OCI-LY3 (cell line): ENCODE measurements around the gene PPP1R14B.

Experiments used
- H2AFZ ChIP-seq: fragments of 200-600, 300-600 bp; shearing (Covaris generic); 2 replicates; pipeline ENCODE4 v1.6.0; 2014; ENCODE audit warnings: antibody characterized with exemption, low read depth, low read length
- H3K27ac ChIP-seq: fragments of 200-600, 300-600 bp; sonication (generic); 2 replicates; pipeline ENCODE4 v1.5.1; 2014; ENCODE audit warnings: mild to moderate bottlenecking, low read length, moderate library complexity, mixed read lengths
- H3K27me3 ChIP-seq: fragments of 200-600, 300-600 bp; sonication (generic); 2 replicates; pipeline ENCODE4 v1.6.1; 2014; ENCODE audit warnings: low read depth, low read length, mixed read lengths
- H3K36me3 ChIP-seq: fragments of 200-600, 300-600 bp; sonication (generic); replicated peaks from 2 replicates; pipeline ENCODE3; 2014; ENCODE audit warnings: low read depth, low read length, mixed read lengths
- H3K4me1 ChIP-seq: fragments of 300-600, 200-600 bp; sonication (generic); 2 replicates; pipeline ENCODE4 v1.6.1; 2014; ENCODE audit warnings: low read length, mixed read lengths
- H3K4me2 ChIP-seq: fragments of 200-600, 300-600 bp; sonication (generic); 2 replicates; pipeline ENCODE4 v1.6.1; 2014; ENCODE audit warnings: low read length, mixed read lengths
- H3K4me3 ChIP-seq: fragments of 300-600, 200-600 bp; sonication (generic); 2 replicates; pipeline ENCODE4 v1.5.1; 2014; ENCODE audit warnings: antibody characterized with exemption, mild to moderate bottlenecking, low read length, moderate library complexity
- H3K79me2 ChIP-seq: fragments of 300-600, 200-600 bp; shearing (Covaris generic); 2 replicates; pipeline ENCODE4 v1.6.1; 2014; ENCODE audit warnings: mild to moderate bottlenecking, low read length, mixed read lengths
- H3K9ac ChIP-seq: fragments of 300-600, 200-600 bp; shearing (Covaris generic); 2 replicates; pipeline ENCODE4 v1.6.0; 2014; ENCODE audit warnings: mild to moderate bottlenecking, low read length, moderate library complexity
- H3K9me3 ChIP-seq: fragments of 200-600, 300-600 bp; shearing (Covaris generic); 2 replicates; pipeline ENCODE4 v1.6.1; 2014; ENCODE audit warnings: low read length, mixed read lengths; ENCODE audit not compliant: insufficient read depth
- H4K20me1 ChIP-seq: fragments of 200-600, 300-600 bp; sonication (generic); 2 replicates; pipeline ENCODE4 v1.6.1; 2016; ENCODE audit warnings: low read length, mixed read lengths; ENCODE audit not compliant: insufficient read depth
- CTCF ChIP-seq: fragments of 200-600, 300-600 bp; sonication (generic); IDR thresholded peaks from 2 replicates; pipeline ENCODE4 v1.5.1; 2014; ENCODE audit warnings: antibody characterized with exemption, low read length, low read depth
- EZH2phosphoT487 ChIP-seq: fragments of 200-600 bp; shearing (Covaris generic); IDR thresholded peaks from 2 replicates; pipeline ENCODE4 v1.6.1; 2018; ENCODE audit warnings: antibody characterized with exemption, mixed run types, low read depth

The PPP1R14B gene

DNA sequence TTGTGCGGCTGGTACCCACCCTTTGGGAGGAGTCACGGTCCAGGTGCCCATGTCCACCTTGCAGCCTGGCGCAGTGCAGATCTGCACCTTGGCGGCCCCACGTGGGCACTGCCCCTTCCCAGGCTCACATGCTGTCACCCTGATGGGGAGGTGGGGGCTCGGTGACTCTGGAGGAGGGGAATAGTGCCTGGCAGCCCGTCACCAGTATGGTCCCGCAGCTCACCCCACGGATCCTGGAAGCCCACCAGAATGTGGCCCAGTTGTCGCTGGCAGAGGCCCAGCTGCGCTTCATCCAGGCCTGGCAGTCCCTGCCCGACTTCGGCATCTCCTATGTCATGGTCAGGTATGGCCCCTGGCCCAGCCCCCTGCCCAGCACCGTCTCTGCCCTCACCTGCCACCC lies 25.9 kb downstream of the PPP1R14B start:
- Histone ChIP-seq H3K4me1 (peaks cover 12% of the 10 kb centered on the region; the same call in 1 of the 2 replicates), H3K9me3 (no peaks in the 10 kb centered on the region), H3K27me3 (no peaks in the 10 kb centered on the region), H3K4me3 (no peak overlapping the region), H3K79me2 (peaks cover 8% of the 10 kb centered on the region; the same call in 1 of the 2 replicates), H3K4me2 (no peak overlapping the region), H3K27ac (no peak overlapping the region), H4K20me1 (no peaks in the 10 kb centered on the region), H3K9ac (no peak overlapping the region), H2AFZ (no peak overlapping the region), H3K36me3 (peaks cover 37% of the 10 kb centered on the region)
- TF ChIP-seq CTCF (no peak), EZH2phosphoT487 (no peak)

GRCh38 chr11:64220271-64220670 lies 26.5 kb downstream of the PPP1R14B start:
- no peaks in the 10 kb centered on the region for H3K27me3 ChIP-seq

GRCh38 chr11:64219755-64220154 lies 27.0 kb downstream of the PPP1R14B start:
- no peak overlapping the region for H3K9ac ChIP-seq
- no peaks in the 10 kb centered on the region for H3K79me2 ChIP-seq
- H3K36me3 ChIP-seq = peaks cover 43% of the 10 kb centered on the region
- no peaks in the 10 kb centered on the region for H3K9me3 ChIP-seq
- H3K4me3 ChIP-seq = no peak overlapping the region
- H3K4me2 ChIP-seq = no peak overlapping the region
- no peak overlapping the region for H3K27ac ChIP-seq
- no peaks in the 10 kb centered on the region for H4K20me1 ChIP-seq
- no peaks in the 10 kb centered on the region for H3K27me3 ChIP-seq
- no peak overlapping the region for H2AFZ ChIP-seq
- no peak for TF ChIP-seq CTCF
- H3K4me1 ChIP-seq = peaks cover 5% of the 10 kb centered on the region; the same call in 1 of the 2 replicates

More at GRCh38 chr11:64220271-64220670, 26.5 kb downstream of the PPP1R14B start:
- Histone ChIP-seq H3K36me3 (peaks cover 38% of the 10 kb centered on the region), H3K9me3 (no peaks in the 10 kb centered on the region), H4K20me1 (no peaks in the 10 kb centered on the region), H3K4me2 (no peak overlapping the region), H2AFZ (no peak overlapping the region), H3K79me2 (peaks cover 3% of the 10 kb centered on the region; the same call in 1 of the 2 replicates), H3K9ac (no peak overlapping the region), H3K4me3 (no peak overlapping the region), H3K4me1 (peaks cover 9% of the 10 kb centered on the region; the same call in 1 of the 2 replicates), H3K27ac (no peak overlapping the region)
- TF ChIP-seq EZH2phosphoT487 (no peak), CTCF (no peak)

- H3K36me3 ChIP-seq = peaks cover 47% of the 10 kb centered on the region
- H3K4me2 ChIP-seq = no peak overlapping the region
- H2AFZ ChIP-seq = no peak overlapping the region
- no peaks in the 10 kb centered on the region for H4K20me1 ChIP-seq
- no peaks in the 10 kb centered on the region for H3K9me3 ChIP-seq
- peaks cover 5% of the 10 kb centered on the region; the same call in 1 of the 2 replicates for H3K4me1 ChIP-seq
- H3K27me3 ChIP-seq = no peaks in the 10 kb centered on the region
- H3K9ac ChIP-seq = no peak overlapping the region
- no peaks in the 10 kb centered on the region for H3K79me2 ChIP-seq
- H3K4me3 ChIP-seq = no peak overlapping the region
- no peak for TF ChIP-seq CTCF
- no peak for TF ChIP-seq EZH2phosphoT487
- H3K27ac ChIP-seq = no peak overlapping the region
Measured at GRCh38 chr11:64219354-64219684, 27.4 kb downstream of the PPP1R14B start.
